Breast epithelium (tissue), 4 donors: Measurements from ENCODE around the gene PSMD12. TPM values are rescaled to one million over a fixed set of nuclear protein-coding genes. Genes with fewer than 3 reads are reported as not detected.
"Not testable (repeated sequence)": the region's sequence is repeated elsewhere in the genome, so short reads cannot be mapped to it uniquely, and the experiment has no call there.

Experiments used
- DNase-seq, 2 donors: peaks; one replicate each; pipeline ENCODE4 v3.0.0-alpha.2; 2019; ENCODE audit warnings: low spot score in 2 of 2
- H3K27ac ChIP-seq, 2 donors: fragments of 200-600 bp; sonication (generic) in 1 of 2; one replicate each; pipeline ENCODE4 v1.5.1; 2016 to 2019; ENCODE audit warnings: mild to moderate bottlenecking in 1 of 2
- H3K27me3 ChIP-seq, 2 donors: fragments of 200-600 bp; sonication (generic) in 1 of 2; one replicate each; pipeline versions ENCODE4 v1.5.1 to v1.6.0; 2017 to 2019; ENCODE audit warnings: control low read depth in 1 of 2, mild to moderate bottlenecking in 1 of 2
- H3K36me3 ChIP-seq: fragments of 200-600 bp; one replicate; pipeline ENCODE4 v1.5.1; 2019
- H3K4me1 ChIP-seq, 2 donors: fragments of 200-600 bp; sonication (generic); one replicate each; pipeline ENCODE4 v1.5.1; 2016 to 2019; ENCODE audit warnings: control low read depth in 1 of 2
- H3K4me3 ChIP-seq, 3 donors: fragments of 200-600 bp; sonication (generic); 1 replicate in 2 of 3; 2 replicates in 1 of 3; pipeline ENCODE4 v1.5.1; 2016 to 2019; ENCODE audit warnings: mild to moderate bottlenecking in 3 of 3, moderate library complexity in 2 of 3
- H3K9me3 ChIP-seq, 2 donors: fragments of 200-600 bp; sonication (generic) in 1 of 2; one replicate each; pipeline ENCODE4 v1.5.1; 2016 to 2019; ENCODE audit warnings: control low read depth in 1 of 2
- CTCF ChIP-seq, 3 donors: fragments of 450-650 bp; IDR thresholded peaks; one replicate each; pipeline ENCODE4 v1.5.1; 2016 to 2017; ENCODE audit warnings: antibody characterized with exemption in 3 of 3, mild to moderate bottlenecking in 3 of 3, moderate library complexity in 3 of 3
- POLR2A ChIP-seq: fragments of 450-650 bp; IDR thresholded peaks from one replicate; pipeline ENCODE4 v1.6.1; 2016; ENCODE audit warnings: antibody characterized with exemption, mild to moderate bottlenecking, moderate library complexity
- POLR2AphosphoS5 ChIP-seq, 3 donors: sonication (generic); formaldehyde crosslinking; IDR thresholded peaks; one replicate each; pipeline ENCODE4 v1.6.1; 2017; ENCODE audit warnings: antibody characterized with exemption in 3 of 3
- intact Hi-C: fragments of 100-400 bp; cut with DNase I; formaldehyde crosslinking; loops from one replicate; pipeline ENCODE4 v1.15.1; 2023; ENCODE audit warnings: low total_unique reads
- total RNA-seq, 3 donors: library from RNA; depleted of rRNA; stranded (reverse); fragments of >200 nt; gene quantifications; one replicate each; pipeline ENCODE4 v1.1.0, GENCODE V29; 2016

The PSMD12 gene
- total RNA-seq, 3 donors from 2014 or later: 21.2 to 33.6 (median 30.5) TPM

GRCh38 chr17:67412941-67413340 lies 46.6 kb upstream of the PSMD12 start:
- no peaks in the 10 kb centered on the region for H3K4me1 ChIP-seq
- no peak overlapping the region for H3K27ac ChIP-seq
- intact Hi-C loops: no loop called here
- H3K4me3 ChIP-seq: no peak overlapping the region
- peaks cover 0 to 7% of the 10 kb centered on the region in 2 donors for H3K9me3 ChIP-seq
- no peaks in the 10 kb centered on the region for H3K36me3 ChIP-seq
- no peak for DNase-seq
- H3K27me3 ChIP-seq: no peaks in the 10 kb centered on the region
- no peak for TF ChIP-seq CTCF (IDR thresholded peaks at IDR 0.05)
- no peak for TF ChIP-seq POLR2AphosphoS5 (IDR thresholded peaks at IDR 0.05)
- no peak for TF ChIP-seq POLR2A

GRCh38 chr17:67412032-67412431 lies 45.7 kb upstream of the PSMD12 start:
- Histone ChIP-seq H3K36me3 (no peaks in the 10 kb centered on the region), H3K27me3 (no peaks in the 10 kb centered on the region), H3K4me1 (no peaks in the 10 kb centered on the region), H3K4me3 (no peak overlapping the region), H3K9me3 (peaks cover 0 to 7% of the 10 kb centered on the region in 2 donors), H3K27ac (no peak overlapping the region)
- TF ChIP-seq POLR2AphosphoS5 (IDR thresholded peaks at IDR 0.05): no peak
- TF ChIP-seq POLR2A: no peak
- TF ChIP-seq CTCF (IDR thresholded peaks at IDR 0.05): no peak
- intact Hi-C loops: no loop called here
- no peak for DNase-seq

GRCh38 chr17:67411397-67411796 lies 45.0 kb upstream of the PSMD12 start:
- Histone ChIP-seq H3K27me3 (no peaks in the 10 kb centered on the region), H3K4me1 (no peaks in the 10 kb centered on the region), H3K36me3 (no peaks in the 10 kb centered on the region), H3K9me3 (peaks cover 0 to 7% of the 10 kb centered on the region in 2 donors), H3K27ac (no peak overlapping the region), H3K4me3 (no peak overlapping the region)
- DNase-seq: no peak
- TF ChIP-seq POLR2AphosphoS5 (IDR thresholded peaks at IDR 0.05) (no peak), POLR2A (no peak), CTCF (IDR thresholded peaks at IDR 0.05) (no peak)
- intact Hi-C loops: no loop called here

- H3K4me1 ChIP-seq, intact Hi-C loops, DNase-seq, H3K9me3 ChIP-seq, H3K27ac ChIP-seq, H3K4me3 ChIP-seq, H3K36me3 ChIP-seq, H3K27me3 ChIP-seq: not testable (repeated sequence)
These were observed 42.1 kb upstream of the PSMD12 start for GRCh38 chr17:67408455-67408830.

GRCh38 chr17:67403483-67403882 lies 37.1 kb upstream of the PSMD12 start:
- no peak overlapping the region for H3K4me3 ChIP-seq
- no peak overlapping the region for H3K27ac ChIP-seq
- no peaks in the 10 kb centered on the region for H3K9me3 ChIP-seq
- TF ChIP-seq POLR2A: no peak
- TF ChIP-seq POLR2AphosphoS5 (IDR thresholded peaks at IDR 0.05): no peak
- TF ChIP-seq CTCF (IDR thresholded peaks at IDR 0.05): no peak
- no peaks in the 10 kb centered on the region for H3K4me1 ChIP-seq
- H3K36me3 ChIP-seq: no peaks in the 10 kb centered on the region
- no peak for DNase-seq
- intact Hi-C loops: no loop called here
- no peaks in the 10 kb centered on the region for H3K27me3 ChIP-seq

GRCh38 chr17:67403065-67403464 lies 36.7 kb upstream of the PSMD12 start:
- H3K27me3 ChIP-seq: no peaks in the 10 kb centered on the region
- no peaks in the 10 kb centered on the region for H3K36me3 ChIP-seq
- intact Hi-C loops: no loop called here
- no peak overlapping the region for H3K4me3 ChIP-seq
- H3K4me1 ChIP-seq: no peaks in the 10 kb centered on the region
- DNase-seq: no peak
- no peak for TF ChIP-seq POLR2A
- TF ChIP-seq CTCF (IDR thresholded peaks at IDR 0.05): no peak
- TF ChIP-seq POLR2AphosphoS5 (IDR thresholded peaks at IDR 0.05): no peak
- H3K9me3 ChIP-seq: no peaks in the 10 kb centered on the region
- no peak overlapping the region for H3K27ac ChIP-seq
